HG03159 (cell line): ENCODE measurements around the gene BLOC1S2.
"Not testable (repeated sequence)": the region's sequence is repeated elsewhere in the genome, so short reads cannot be mapped to it uniquely, and the experiment has no call there.

ENCODE experiments used
- ATAC-seq: cut with Tn5 transposase; IDR thresholded peaks from one replicate; pipeline ENCODE4 v1.9.1; 2021; ENCODE audit warnings: mild to moderate bottlenecking, moderate library complexity; ENCODE audit not compliant: unreplicated experiment

BLOC1S2 gene

DNA sequence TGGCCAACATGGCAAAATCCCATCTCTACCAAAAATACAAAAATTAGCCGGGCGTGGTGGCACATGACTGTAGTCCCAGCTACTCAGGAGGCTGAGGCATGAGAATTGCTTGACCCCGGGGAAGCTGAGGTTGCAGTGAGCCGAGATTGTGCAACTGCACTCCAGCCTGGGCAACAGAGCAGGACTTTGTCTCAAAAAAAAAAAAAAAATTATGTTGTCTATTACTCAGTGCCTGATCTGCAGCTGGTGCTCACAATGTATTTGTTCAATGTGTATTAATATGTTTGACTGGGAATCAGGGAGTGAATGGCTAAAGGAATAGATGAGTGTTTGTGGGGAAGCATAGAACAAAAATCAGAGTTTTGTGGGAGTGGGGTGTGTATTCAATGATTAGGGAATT, 5.8 kb upstream of the BLOC1S2 start:
- ATAC-seq, result not testable (repeated sequence)

DNA sequence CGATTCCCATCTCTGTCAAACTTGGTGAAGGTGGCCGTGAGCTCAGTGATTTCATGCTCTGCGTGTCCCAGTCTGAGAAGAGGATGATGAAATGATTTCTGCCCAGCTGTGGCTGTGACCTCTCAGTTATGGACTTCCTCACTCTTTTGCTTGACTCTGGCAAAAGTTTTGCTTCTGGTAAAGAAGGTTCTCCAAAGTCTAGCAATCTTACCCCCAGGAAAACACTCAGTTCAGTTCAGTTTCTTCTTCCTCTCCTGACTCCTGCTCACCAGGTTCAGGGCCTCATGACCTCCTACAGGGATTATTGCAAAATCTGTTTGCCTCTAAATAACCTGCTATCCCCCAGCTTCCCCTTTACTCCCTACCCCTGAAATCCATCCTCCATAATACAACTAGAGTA, 4.9 kb upstream of the BLOC1S2 start:
- ATAC-seq, result no peak

DNA sequence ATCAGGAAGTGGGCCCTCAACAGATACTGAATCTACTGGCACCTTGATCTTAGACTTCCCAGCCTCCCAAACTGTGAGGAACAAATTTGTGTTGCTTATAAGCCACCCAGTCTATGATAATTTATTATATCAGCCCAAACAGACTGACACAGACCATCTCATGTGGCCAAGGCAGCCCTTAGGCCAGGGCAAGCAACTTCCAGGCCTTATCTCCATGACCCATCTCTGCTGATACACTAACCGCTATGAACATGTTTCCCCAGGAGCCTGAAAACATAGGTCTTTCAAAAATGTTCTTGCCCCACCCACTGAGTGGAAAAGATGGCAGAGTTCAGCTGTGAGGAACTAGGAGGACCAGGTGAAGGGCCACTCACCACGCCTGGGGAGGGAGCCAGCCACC, 3.2 kb upstream of the BLOC1S2 start:
- ATAC-seq, result no peak

DNA sequence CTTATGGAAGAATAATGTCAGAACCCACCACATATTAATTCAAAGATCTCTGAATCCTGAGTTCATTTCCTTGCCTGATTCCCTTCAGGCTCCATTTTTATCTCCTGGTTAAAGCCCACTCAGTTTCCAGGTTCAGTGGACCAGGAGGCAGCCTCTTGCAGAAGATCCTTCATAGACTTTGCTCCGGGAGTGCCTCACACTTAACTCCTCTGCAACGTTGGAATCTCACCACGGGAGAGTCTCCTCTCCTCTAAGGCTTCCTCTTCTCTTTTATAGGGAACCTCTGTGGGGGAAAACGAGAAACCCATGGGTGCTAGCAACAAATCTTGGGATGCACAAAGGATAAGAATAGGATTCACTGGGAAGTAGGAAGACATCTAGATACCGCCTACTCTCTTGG, 1.7 kb upstream of the BLOC1S2 start:
- no peak for ATAC-seq

DNA sequence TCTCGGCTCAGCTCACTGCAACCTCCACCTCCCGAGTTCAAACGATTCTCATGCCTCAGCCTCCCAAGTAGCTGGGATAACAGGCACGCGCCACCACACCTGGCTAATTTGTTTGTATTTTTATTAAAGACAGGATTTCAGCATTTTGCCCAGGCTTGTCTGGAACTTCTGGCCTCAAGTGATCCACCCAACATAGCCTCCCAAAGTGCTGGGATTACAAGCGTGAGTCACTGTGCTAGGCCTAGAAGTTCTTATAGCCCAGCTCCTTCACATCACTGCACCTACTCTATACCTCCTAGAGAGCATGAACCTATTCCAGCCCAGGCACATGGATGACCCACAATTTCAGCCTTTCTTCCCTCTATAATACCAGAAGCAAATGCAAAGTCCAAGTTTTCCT, 1.3 kb upstream of the BLOC1S2 start:
- no peak for ATAC-seq

DNA sequence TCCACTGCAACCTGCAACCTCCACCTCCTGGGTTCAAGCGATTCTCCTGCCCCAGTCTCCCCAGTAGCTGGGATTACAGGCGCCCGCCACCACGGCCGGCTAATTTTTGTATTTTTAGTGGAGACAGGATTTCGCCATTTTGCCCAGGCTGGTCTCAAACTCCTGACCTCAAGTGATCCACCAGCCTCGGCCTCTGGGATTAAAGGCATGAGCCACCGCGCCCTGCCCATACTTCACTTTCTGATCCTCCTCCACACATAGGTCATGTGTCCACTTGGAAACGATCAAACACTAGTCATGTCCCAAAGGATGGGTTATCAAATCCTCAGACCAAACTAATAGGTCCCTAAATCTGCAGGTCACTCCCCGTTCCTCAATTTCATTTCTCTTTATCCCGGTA, 1.2 kb downstream of the BLOC1S2 start:
- ATAC-seq, result not testable (repeated sequence)

DNA sequence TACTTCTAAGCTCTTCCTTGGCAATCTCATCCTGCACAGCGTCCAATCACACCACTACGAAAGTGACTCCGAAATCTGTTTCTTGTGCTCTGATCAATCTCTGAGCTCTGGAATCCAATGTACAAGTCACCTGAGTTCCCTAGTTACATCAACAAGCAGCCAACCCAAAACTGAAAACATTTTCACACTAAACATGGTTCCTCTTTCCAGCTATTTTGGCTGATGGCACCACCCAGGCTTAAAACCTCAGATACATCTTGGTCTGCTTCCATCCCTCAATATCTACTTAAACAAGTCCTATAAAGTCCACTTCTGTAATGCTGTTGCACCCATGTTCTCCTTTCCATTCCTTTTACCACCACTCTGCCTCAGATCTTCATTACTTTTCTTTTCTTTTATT, 3.6 kb downstream of the BLOC1S2 start:
- ATAC-seq, result no peak

DNA sequence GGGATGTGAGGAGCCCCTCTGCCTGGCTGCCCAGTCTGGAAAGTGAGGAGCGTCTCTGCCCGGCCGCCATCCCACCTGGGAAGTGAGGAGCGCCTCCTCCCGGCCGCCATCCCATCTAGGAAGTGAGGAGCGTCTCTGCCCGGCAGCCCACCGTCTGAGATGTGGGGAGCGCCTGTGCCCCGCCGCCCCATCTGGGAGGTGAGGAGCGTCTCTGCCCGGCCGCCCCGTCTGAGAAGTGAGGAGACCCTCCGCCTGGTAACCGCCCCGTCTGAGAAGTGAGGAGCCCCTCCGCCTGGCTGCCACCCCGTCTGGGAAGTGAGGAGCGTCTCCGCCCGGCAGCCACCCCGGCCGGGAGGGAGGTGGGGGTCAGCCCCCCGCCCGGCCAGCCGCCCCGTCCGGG, 9.5 kb downstream of the BLOC1S2 start:
- ATAC-seq, result not testable (repeated sequence)

DNA sequence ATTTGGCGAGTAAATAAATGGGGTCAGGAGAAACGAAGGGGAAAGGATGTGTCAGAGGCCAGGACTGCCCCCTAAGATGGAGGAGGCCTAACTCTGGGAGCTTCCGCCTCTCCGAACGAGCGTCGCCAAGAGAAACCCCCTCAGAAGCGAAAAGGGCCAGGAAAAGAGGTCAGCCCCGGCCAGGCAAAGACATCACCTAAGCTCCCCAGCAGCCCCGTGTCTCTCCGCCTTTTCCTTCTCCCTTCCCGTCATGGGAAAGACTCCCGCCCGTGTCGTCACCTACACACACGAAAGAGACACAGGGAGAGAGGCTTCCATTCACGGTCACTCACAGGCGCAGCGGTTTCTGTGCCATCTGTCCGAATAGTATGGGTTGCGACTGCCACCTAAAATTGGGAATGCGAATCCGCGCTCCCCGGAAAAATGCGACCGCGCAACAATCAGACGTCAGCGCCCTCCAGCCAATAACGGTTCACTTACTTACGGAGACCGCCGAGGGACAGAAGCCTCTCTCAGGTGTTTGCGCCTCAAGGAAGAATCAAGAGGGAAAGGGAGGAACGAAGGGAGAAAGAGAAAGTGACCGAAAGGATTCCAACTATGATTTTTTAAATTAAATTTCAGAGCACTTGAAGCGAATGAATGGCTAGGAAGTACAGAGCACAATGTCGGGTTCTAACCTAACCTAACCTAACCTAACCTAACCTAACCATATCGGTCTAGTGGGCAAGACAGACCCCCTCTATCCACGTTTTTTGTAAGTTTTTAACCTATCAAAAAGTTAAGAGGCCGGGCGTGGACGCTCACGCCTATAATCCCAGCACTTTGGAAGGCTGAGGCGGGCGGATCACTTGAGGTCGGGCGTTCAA, 19.0 kb downstream of the BLOC1S2 start, which contains the start of gene CWF19L1:
CWF19L1 (minus strand) TSS at position 400 of the 866 bp plus-strand sequence; CDS start at position 355, 45 bp downstream.
- peak; percentile 71 for ATAC-seq

DNA sequence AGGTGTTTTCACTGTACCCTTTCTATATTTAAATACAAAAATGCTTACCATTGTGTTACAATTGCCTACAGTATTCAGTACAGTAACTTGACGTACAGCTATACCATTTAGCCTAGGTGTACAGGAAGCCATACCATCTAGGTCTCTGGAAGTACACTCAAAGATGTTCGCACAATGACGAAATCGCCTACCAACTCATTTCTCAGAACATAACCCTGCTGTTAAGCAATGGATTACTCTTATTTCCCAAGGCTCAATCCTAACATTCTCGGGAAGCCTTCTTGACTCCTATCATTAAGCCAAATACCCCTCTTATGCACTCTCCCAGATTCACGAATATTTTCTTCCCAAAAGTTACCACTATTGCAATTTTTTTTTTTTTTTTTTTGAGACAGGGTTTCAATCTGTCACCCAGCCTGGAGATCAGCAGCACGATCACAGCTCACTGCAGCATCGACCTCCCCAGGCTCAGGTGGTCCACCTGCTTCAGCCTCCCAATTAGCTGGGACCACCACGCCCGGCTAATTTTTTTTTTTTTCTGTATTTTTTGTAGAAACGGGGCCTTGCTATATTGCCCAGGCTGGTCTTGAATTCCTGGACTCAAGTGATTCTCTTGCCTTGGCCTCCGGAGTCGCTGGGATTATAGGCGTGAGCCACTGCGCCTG, 20.5 kb downstream of the BLOC1S2 start:
- no peak for ATAC-seq

DNA sequence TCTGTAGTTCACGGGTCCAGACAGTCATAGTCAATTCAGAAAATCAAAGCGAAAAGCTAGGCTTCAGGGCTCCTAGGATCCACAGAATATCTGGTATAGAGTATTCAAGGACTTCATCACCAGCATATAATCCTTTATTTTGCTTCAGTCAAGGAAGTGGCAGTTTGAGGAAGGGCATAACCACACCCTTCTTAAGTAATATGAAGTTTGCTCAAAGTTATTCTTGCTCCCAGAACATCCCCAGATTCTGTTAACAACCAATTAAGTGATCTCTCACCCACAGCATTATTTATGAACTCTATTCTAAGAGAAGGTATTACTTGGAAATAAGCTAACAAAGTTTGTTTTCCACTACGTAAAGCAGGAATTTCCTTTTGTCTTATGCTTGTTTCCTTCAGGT, 32.3 kb downstream of the BLOC1S2 start:
- no peak for ATAC-seq

DNA sequence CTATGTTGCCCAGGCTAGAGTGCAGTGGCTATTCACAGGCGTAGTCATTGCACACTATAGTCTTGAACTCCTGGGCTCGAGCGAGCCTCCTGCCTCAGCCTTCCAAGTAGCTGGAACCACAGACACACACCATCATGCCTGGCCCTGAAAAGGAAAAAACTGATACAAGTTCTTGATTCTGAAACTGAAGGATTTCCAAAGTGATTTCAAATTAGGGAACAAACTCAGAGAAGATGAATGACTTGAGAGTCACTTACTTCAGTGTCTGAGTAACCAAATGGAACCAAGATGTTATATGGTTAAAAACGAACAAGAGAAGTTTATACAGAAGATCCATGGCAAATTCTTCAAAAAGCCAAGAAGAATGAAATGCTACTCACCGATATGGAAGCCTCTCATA, 33.4 kb downstream of the BLOC1S2 start:
- no peak for ATAC-seq

DNA sequence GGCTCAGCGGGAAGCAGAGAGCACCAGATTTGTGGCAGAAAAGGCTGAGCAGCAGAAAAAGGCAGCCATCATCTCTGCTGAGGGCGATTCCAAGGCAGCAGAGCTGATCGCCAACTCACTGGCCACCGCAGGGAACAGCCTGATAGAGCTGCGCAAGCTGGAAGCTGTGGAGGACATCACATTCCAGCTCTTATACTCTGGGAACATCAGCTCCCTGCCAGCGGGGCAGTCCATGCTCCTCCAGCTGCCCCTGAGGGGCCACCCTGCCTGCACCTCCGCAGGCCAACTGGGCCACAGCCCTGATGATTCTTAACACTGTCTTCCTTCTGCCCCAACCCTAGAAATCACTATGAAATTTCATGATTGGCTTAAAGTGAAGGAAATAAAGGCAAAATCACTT, 37.7 kb downstream of the BLOC1S2 start:
- no peak for ATAC-seq

DNA sequence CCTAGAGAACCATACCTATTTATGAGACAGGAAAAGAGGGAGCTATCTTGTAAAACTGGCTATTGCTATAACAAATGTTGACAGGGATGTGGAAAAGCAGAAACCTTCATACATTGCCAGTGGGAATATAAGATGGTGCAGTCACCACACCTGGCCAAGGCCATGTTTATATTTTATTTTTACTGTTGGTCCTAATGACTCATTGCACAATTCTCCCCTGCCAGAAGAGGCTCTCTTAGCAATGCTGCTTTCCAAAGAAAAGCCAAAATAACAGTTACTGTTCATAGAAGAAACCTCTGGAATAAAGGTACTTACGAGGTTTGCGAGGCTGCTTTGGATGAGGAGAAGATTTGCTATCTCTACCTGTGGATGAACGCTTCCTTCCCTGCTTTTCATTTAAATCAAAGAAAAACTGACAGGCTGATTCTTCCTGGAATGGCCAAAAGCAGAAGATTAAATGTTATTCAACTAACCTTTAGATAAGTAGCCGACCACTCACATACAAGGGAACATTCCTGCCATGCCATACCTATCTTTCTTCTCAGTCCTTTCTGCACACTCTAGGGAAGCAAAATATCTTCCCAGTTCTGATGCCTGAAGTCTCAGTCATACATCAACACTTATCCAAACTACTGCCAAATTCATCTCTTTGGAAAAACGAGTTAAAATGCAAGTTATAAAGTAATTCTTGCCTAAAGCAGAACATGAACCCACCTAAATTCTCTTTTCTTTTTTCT, 40.8 kb downstream of the BLOC1S2 start:
- no peak for ATAC-seq

DNA sequence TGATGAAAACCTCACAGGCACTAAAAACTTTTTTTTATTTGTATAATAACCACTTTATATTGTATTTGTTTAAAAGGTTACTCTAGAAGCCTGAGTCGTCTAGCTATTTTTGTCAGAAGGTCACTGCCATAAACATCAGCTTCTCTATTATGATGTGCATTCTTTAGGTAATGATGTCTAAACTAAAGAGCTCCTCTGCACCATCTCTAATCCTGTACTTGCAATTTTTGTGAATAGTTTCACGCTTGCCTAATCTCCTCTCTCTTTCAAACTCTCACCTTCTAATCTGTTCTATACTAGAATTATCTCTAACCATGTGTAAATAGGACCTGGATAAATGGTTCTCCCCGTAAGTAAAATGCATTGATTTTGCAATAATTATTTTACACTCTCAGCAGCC, 46.6 kb downstream of the BLOC1S2 start:
- no peak for ATAC-seq

DNA sequence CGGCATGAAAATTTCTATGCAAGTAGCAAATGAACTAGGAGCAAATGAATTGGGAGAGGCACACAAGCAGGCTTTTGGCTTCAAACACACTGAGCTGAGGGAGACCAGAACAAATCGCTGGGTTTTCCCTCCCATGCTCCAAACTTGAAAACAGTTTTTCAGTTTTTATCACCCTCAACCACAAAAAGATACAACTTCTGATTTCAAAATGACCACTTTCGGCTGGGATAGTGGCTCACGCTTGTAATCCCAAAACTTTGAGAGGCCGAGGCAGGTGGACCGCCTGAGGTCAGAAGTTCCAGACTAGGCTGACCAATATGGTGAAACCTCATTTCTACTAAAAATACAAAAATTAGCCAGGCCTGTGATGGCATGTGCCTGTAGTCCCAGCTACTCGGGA, 48.1 kb downstream of the BLOC1S2 start:
- ATAC-seq, result no peak

DNA sequence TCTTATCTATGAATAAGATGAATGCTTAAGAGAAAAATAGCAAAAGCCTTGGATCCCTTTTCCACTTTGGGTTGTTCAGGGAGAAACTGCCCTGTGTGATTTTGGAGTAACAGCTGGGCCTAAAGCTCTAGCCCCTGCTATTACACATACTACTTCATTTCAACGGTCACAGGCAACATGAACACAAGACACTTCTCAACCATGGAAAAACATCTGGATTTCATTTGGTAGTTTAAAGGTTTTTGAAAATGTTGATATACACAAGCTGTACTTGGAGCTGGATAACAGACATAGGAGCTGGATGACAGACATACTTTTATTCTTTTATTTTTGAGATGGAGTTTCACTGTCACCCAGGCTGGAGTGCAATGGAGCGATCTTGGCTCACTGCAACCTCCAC, 54.4 kb downstream of the BLOC1S2 start:
- no peak for ATAC-seq

DNA sequence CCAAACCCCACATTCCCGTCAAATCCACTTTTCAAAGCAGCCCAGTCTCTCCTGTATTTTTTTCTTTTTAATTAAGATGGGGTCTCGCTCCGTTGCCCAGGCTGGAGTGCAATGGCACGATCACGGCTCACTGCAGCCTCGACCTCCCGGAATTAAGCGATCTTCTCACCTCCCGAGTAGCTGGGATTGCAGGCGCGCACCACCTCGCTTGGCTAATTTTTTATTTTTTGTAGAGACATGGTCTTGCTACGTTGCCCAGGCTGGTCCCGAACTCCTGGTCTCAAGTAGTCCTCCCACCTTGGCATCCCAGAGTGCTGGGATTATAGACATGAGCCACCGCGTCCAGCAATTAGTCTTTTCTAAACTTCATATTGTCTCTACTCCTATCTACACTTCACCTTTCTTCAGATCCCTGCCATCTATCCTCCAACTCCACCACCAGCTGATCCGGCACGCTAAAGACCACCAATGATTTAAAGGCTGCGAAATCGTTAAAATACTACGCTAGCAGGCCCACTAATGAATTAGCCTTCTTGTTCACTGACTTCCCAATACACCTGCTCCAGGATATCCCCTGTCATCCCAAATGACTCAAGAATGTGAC, 56.6 kb downstream of the BLOC1S2 start:
- no peak for ATAC-seq

DNA sequence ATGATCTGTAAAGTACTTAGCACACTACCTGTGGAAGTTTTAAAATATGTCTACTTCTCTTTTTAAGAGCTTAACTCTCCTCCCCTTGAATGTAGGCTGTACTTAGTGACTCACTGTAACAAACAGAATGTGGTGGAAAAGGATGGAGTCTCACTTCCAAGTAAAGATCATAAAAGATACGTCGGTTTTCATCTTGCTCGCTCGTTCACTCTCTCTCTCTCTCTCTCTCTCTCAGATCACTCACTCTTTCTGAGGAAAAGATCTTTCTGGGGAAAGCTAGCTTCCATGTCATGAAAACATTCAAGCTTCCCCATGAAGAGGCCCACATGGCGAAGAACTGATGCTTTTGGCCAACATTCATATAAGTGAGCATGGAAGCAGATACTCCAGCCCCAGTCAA, 62.6 kb downstream of the BLOC1S2 start:
- no peak for ATAC-seq
